Mesendoderm (in vitro differentiated cells): Measurements from ENCODE around the gene CREBBP.

Source experiments
- DNase-seq: peaks from one replicate; pipeline ENCODE4 v3.0.0; 2013
- H2AK5ac ChIP-seq: 2 replicates; pipeline ENCODE4 v1.6.1; 2013; ENCODE audit warnings: low read length, inconsistent platforms
- H2BK120ac ChIP-seq: 2 replicates; pipeline ENCODE4 v1.6.1; 2013; ENCODE audit warnings: low read depth, mild to moderate bottlenecking, low read length, moderate library complexity, mixed read lengths
- H2BK15ac ChIP-seq: replicated peaks from 2 replicates; pipeline ENCODE4 v1.6.1; 2013; ENCODE audit warnings: low read depth, mild to moderate bottlenecking, moderate library complexity
- H2BK5ac ChIP-seq: 2 replicates; pipeline ENCODE4 v1.6.1; 2013; ENCODE audit warnings: low read length, inconsistent platforms
- H3K18ac ChIP-seq: 2 replicates; pipeline ENCODE4 v1.6.1; 2013; ENCODE audit warnings: mild to moderate bottlenecking, low read length, mixed read lengths
- H3K23ac ChIP-seq: one replicate; pipeline ENCODE4 v1.6.1; 2013; ENCODE audit warnings: low read length
- H3K27ac ChIP-seq: 2 replicates; pipeline ENCODE4 v1.5.1; 2013; ENCODE audit warnings: low read depth, mild to moderate bottlenecking, inconsistent platforms, low read length, moderate library complexity
- H3K27me3 ChIP-seq: 2 replicates; pipeline ENCODE4 v1.6.1; 2013; ENCODE audit warnings: low read length, control low read depth, mild to moderate bottlenecking, inconsistent platforms; ENCODE audit not compliant: insufficient read depth, poor library complexity
- H3K36me3 ChIP-seq: 2 replicates; pipeline ENCODE4 v1.6.1; 2013; ENCODE audit warnings: low read length, inconsistent platforms; ENCODE audit not compliant: control insufficient read depth, insufficient read depth
- H3K4ac ChIP-seq: one replicate; pipeline ENCODE4 v1.6.1; 2013; ENCODE audit warnings: low read depth, mild to moderate bottlenecking, low read length, moderate library complexity
- H3K4me1 ChIP-seq: 2 replicates; pipeline ENCODE4 v1.6.1; 2013; ENCODE audit warnings: low read depth, low read length, inconsistent platforms; ENCODE audit not compliant: control insufficient read depth
- H3K4me2 ChIP-seq: 2 replicates; pipeline ENCODE4 v1.6.1; 2013; ENCODE audit warnings: low read length
- H3K4me3 ChIP-seq: 2 replicates; pipeline ENCODE4 v1.5.1; 2013; ENCODE audit warnings: mild to moderate bottlenecking, low read length
- H3K56ac ChIP-seq: one replicate; pipeline ENCODE4 v1.6.1; 2013; ENCODE audit warnings: low read length
- H3K79me1 ChIP-seq: 2 replicates; pipeline ENCODE4 v1.6.1; 2013; ENCODE audit warnings: low read length, inconsistent platforms
- H3K79me2 ChIP-seq: 2 replicates; pipeline ENCODE4 v1.6.1; 2013; ENCODE audit warnings: mild to moderate bottlenecking, low read length; ENCODE audit not compliant: control insufficient read depth, insufficient read depth
- H3K9ac ChIP-seq: 2 replicates; pipeline ENCODE4 v1.6.1; 2013; ENCODE audit warnings: low read length, inconsistent platforms
- H4K5ac ChIP-seq: one replicate; pipeline ENCODE4 v1.6.1; 2013; ENCODE audit warnings: low read length
- H4K8ac ChIP-seq: one replicate; pipeline ENCODE4 v1.6.1; 2013; ENCODE audit warnings: low read depth, mild to moderate bottlenecking, control low read depth, low read length, moderate library complexity
- WGBS: extraction: QIAGEN DNeasy Blood & Tissue Kit; methylation state at CpG from one replicate; pipeline ENCODE4 v1.1.7; 2013; ENCODE audit warnings: low lambda C conversion rate, missing lambda C conversion rate; ENCODE audit not compliant: insufficient coverage; ENCODE audit errors: extremely low coverage; 5-methylcytosine and 5-hydroxymethylcytosine counted together

CREBBP gene

DNA sequence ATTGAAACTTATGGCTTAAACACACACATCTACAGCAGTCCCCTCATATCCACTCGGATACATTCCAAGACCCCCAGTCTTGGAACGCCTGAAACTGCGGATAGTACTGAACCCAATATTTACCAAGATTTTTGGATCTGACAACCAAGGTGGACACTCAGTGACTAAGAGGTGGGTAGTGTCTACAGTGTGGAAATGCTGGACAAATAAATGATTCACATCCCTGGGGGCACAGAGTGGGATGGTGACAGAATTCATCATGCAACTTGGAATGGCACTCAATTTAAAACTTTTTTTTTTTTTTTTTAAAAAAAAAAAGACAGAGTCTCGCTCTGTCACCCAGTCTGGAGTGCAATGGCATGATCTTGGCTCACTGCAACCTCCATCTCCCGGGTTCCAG, 109.0 kb downstream of the CREBBP start:
- Histone ChIP-seq H4K5ac (no peak overlapping the region), H2BK15ac (no peak overlapping the region), H2BK120ac (no peak overlapping the region), H3K4me1 (no peaks in the 10 kb centered on the region), H3K4ac (no peak overlapping the region), H2BK5ac (no peak overlapping the region), H3K27ac (no peak overlapping the region), H3K79me2 (no peaks in the 10 kb centered on the region), H3K56ac (no peak overlapping the region), H3K9ac (no peak overlapping the region), H3K4me2 (no peak overlapping the region), H3K23ac (no peak overlapping the region), H3K4me3 (no peak overlapping the region), H2AK5ac (no peak overlapping the region), H3K79me1 (no peaks in the 10 kb centered on the region), H4K8ac (no peak overlapping the region), H3K18ac (no peak overlapping the region), H3K36me3 (peaks cover 13% of the 10 kb centered on the region), H3K27me3 (no peaks in the 10 kb centered on the region)
- no CpG with 5 or more reads among the region's 5 CpGs for WGBS
- DNase-seq: no peak

DNA sequence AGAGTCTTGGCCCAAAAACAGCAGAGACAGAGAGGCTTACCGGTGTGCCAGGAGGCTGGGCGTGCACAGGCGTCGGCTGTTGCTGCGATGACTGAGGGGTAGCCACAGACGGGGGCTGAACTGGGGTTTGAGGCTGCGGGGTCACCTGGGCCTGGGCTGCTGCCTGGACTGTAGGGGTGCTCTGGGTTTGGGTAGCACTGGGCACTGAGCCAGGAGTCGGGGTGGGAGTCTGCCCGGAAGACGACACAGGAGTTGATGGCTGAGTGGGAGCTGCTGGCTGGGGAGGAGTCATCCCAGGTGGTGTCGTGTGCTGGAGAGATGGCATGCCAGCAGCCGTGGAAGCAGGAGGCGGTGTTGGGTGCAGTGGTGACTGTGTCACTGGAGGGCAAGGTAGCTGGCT, 110.0 kb downstream of the CREBBP start:
- no peaks in the 10 kb centered on the region for H3K79me1 ChIP-seq
- no peak overlapping the region for H3K27ac ChIP-seq
- WGBS: no CpG with 5 or more reads among the region's 13 CpGs
- no peak overlapping the region for H4K5ac ChIP-seq
- H3K23ac ChIP-seq: no peak overlapping the region
- no peak overlapping the region for H3K56ac ChIP-seq
- no peaks in the 10 kb centered on the region for H3K79me2 ChIP-seq
- H3K4me1 ChIP-seq: no peaks in the 10 kb centered on the region
- H3K27me3 ChIP-seq: no peaks in the 10 kb centered on the region
- peaks cover 13% of the 10 kb centered on the region for H3K36me3 ChIP-seq
- no peak overlapping the region for H3K4ac ChIP-seq
- H2BK5ac ChIP-seq: no peak overlapping the region
- DNase-seq: no peak
- H3K9ac ChIP-seq: no peak overlapping the region
- H2BK120ac ChIP-seq: no peak overlapping the region
- no peak overlapping the region for H3K18ac ChIP-seq
- no peak overlapping the region for H2BK15ac ChIP-seq
- no peak overlapping the region for H2AK5ac ChIP-seq
- H3K4me3 ChIP-seq: no peak overlapping the region
- no peak overlapping the region for H3K4me2 ChIP-seq
- no peak overlapping the region for H4K8ac ChIP-seq

DNA sequence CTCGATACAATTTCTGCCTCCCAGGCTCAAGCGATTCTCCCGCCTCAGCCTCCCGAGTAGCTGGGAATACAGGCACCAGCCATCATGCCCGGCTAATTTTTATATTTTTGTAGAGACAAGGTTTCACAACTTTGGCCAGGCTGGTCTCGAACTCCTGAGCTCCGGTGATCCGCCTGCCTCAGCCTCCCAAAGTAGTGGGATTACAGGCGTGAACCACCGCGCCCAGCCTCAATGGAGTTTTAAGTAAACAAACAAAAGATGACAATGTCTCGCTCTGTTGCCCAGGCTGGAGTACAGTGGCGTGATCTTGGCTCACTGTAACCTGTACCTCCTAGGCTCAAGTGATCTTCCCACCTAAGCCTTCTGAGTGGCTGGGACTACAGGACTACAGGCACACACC, 110.6 kb downstream of the CREBBP start:
- Histone ChIP-seq H3K36me3 (peaks cover 13% of the 10 kb centered on the region), H2BK5ac (no peak overlapping the region), H2BK120ac (no peak overlapping the region), H4K5ac (no peak overlapping the region), H2AK5ac (no peak overlapping the region), H3K4ac (no peak overlapping the region), H3K9ac (no peak overlapping the region), H4K8ac (no peak overlapping the region), H3K79me2 (no peaks in the 10 kb centered on the region), H3K27ac (no peak overlapping the region), H3K27me3 (no peaks in the 10 kb centered on the region), H3K4me2 (no peak overlapping the region), H3K4me1 (no peaks in the 10 kb centered on the region), H3K79me1 (peaks cover 1% of the 10 kb centered on the region), H3K23ac (no peak overlapping the region), H3K18ac (no peak overlapping the region), H2BK15ac (no peak overlapping the region), H3K56ac (no peak overlapping the region), H3K4me3 (no peak overlapping the region)
- DNase-seq: no peak
- WGBS: no CpG with 5 or more reads among the region's 13 CpGs

DNA sequence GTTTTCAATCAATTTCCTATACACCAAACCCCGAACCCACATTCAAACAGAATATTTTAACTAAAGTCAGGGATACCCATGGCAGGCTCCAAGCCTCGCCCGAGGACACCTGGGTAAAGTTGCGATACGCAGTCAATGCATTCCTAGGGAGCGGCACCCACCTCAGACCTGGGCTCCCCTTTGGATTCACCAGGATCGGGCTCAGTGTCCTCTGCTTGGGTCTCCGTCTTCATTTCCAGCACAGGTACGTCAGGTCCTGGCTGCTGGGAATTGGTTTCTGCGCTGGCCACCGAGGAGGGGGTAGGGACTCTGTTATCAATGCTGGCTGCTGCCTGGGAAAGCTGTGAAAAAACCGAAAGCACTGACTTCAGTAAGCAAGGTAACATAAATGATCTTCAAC, 111.5 kb downstream of the CREBBP start:
- WGBS: 100% methylated on average over 1 of the region's 12 CpGs
- H3K23ac ChIP-seq: no peak overlapping the region
- no peak overlapping the region for H3K4ac ChIP-seq
- H3K4me2 ChIP-seq: no peak overlapping the region
- no peaks in the 10 kb centered on the region for H3K79me2 ChIP-seq
- H3K79me1 ChIP-seq: peaks cover 1% of the 10 kb centered on the region
- no peak overlapping the region for H2BK5ac ChIP-seq
- H2AK5ac ChIP-seq: no peak overlapping the region
- no peak overlapping the region for H4K5ac ChIP-seq
- H3K4me3 ChIP-seq: no peak overlapping the region
- H3K56ac ChIP-seq: no peak overlapping the region
- peaks cover 13% of the 10 kb centered on the region for H3K36me3 ChIP-seq
- no peak overlapping the region for H3K27ac ChIP-seq
- no peak overlapping the region for H2BK15ac ChIP-seq
- no peak overlapping the region for H3K18ac ChIP-seq
- H3K27me3 ChIP-seq: no peaks in the 10 kb centered on the region
- H4K8ac ChIP-seq: no peak overlapping the region
- DNase-seq: no peak
- no peak overlapping the region for H3K9ac ChIP-seq
- no peaks in the 10 kb centered on the region for H3K4me1 ChIP-seq
- H2BK120ac ChIP-seq: no peak overlapping the region

DNA sequence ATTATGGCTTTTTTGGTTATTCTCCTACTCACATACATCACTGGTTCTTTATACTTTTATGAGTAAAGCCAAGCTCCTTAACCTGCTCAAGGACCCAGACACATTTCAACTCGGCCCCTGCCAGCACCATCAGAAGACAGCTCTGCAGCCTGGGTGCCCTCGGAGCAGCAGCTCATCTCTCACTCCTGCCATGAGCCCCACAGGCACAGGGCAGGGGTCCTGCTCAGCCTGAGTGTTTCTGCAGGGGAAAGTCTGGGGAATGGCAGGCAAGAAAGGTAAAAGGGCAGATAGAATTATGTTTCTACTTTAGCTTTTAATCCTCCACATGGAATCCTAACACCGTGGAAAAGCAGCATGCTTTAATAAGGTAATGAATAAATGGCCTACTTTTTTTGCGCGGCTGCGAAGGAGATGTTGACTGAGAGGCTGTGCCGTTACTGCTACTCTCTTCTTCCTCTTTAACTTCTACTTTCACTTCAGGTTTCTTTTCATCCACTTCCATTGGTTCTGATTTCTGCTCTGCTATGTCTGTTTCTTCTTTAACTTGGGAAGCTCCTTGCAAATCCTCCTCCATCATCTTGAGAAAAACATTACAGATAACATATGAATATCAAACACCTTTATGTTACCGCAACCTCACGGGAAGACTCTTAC, 113.1 kb downstream of the CREBBP start:
- Histone ChIP-seq H3K36me3 (peaks cover 13% of the 10 kb centered on the region), H3K56ac (no peak overlapping the region), H3K9ac (no peak overlapping the region), H3K4me1 (no peaks in the 10 kb centered on the region), H3K79me2 (no peaks in the 10 kb centered on the region), H2AK5ac (no peak overlapping the region), H3K23ac (no peak overlapping the region), H3K79me1 (peaks cover 1% of the 10 kb centered on the region), H3K4me3 (no peak overlapping the region), H2BK120ac (no peak overlapping the region), H3K4me2 (no peak overlapping the region), H3K4ac (no peak overlapping the region), H3K27me3 (no peaks in the 10 kb centered on the region), H3K18ac (no peak overlapping the region), H4K5ac (no peak overlapping the region), H2BK5ac (no peak overlapping the region), H3K27ac (no peak overlapping the region), H4K8ac (no peak overlapping the region), H2BK15ac (no peak overlapping the region)
- DNase-seq: no peak
- no CpG with 5 or more reads among the region's 9 CpGs for WGBS

DNA sequence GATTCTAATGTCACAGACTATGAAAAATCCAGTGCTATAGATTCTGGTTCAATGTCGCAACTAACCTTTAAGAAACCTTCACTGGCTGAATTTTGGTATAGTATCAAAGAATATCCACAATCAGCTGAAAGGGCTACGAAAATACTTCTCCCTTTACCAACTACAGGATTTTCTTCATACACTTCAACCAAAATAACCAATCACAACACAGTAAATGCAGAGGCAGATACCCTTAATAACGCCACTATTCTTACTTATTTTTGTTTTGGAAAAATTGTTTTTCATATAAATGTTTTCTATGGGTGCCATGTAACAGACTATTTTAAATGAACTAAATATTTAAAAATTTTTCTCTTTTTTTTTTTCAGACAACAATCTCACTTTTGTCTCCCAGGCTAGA, 114.3 kb downstream of the CREBBP start:
- Histone ChIP-seq H4K5ac (no peak overlapping the region), H3K27me3 (no peaks in the 10 kb centered on the region), H3K4me1 (no peaks in the 10 kb centered on the region), H3K23ac (no peak overlapping the region), H3K79me1 (peaks cover 4% of the 10 kb centered on the region), H3K56ac (no peak overlapping the region), H2AK5ac (no peak overlapping the region), H3K4me2 (no peak overlapping the region), H4K8ac (no peak overlapping the region), H3K18ac (no peak overlapping the region), H2BK15ac (no peak overlapping the region), H3K4ac (no peak overlapping the region), H2BK120ac (no peak overlapping the region), H3K9ac (no peak overlapping the region), H3K36me3 (peaks cover 15% of the 10 kb centered on the region), H3K79me2 (no peaks in the 10 kb centered on the region), H2BK5ac (no peak overlapping the region), H3K27ac (no peak overlapping the region), H3K4me3 (no peak overlapping the region)
- WGBS: 100% methylated on average over 1 of the region's 3 CpGs
- no peak for DNase-seq
